PC-9 (cell line): ENCODE data around the gene RASSF3. TPM values are rescaled to one million over a fixed set of nuclear protein-coding genes. Genes with fewer than 3 reads are reported as not detected.
A peak's percentile ranks its signal among the peaks of the same experiment; 100 is the strongest.

Experiments used
- BruUV-seq: library from RNA; stranded (reverse); fragments of 400-500 nt; replicated peaks from 2 replicates; lab custom pipeline; 2021; lab: Mats Ljungman, UMichigan
- CTCF ChIA-PET: fragments of 300-600 bp; sonication (Branson Sonifier 250); formaldehyde crosslinking; loops from one replicate; lab custom pipeline; 2022; ENCODE audit warnings: antibody characterized with exemption; lab: Charles Lee
- POLR2A ChIA-PET: fragments of 300-600 bp; sonication (Branson Sonifier 250); formaldehyde crosslinking; loops from one replicate; lab custom pipeline; 2022; ENCODE audit warnings: antibody characterized with exemption; ENCODE audit not compliant: unreplicated experiment; lab: Charles Lee
- DNase-seq, 2 experiments: peaks; one replicate each; pipeline versions ENCODE4 v3.0.0 to v3.0.0-alpha.2; 2015 to 2022; ENCODE audit warnings: mixed read lengths in 1 of 2
- H2AFZ ChIP-seq: fragments of 200-600 bp; sonication (generic); 2 replicates; pipeline ENCODE4 v1.8.1; 2017; ENCODE audit warnings: antibody characterized with exemption
- H3F3A ChIP-seq: fragments of 200-600 bp; sonication (generic); 2 replicates; pipeline ENCODE4 v1.8.1; 2017; ENCODE audit warnings: antibody characterized with exemption, mild to moderate bottlenecking, low read depth; ENCODE audit not compliant: insufficient read depth
- H3K27ac ChIP-seq: fragments of 200-600 bp; sonication (generic); 2 replicates; pipeline ENCODE4 v1.6.1; 2016; ENCODE audit warnings: mixed run types
- H3K27me3 ChIP-seq: fragments of 200-600 bp; sonication (generic); 2 replicates; pipeline ENCODE4 v1.6.1; 2016; ENCODE audit warnings: low read depth, mixed run types; ENCODE audit not compliant: insufficient read depth
- H3K36me3 ChIP-seq: fragments of 200-600 bp; sonication (generic); 2 replicates; pipeline ENCODE4 v1.6.1; 2016; ENCODE audit warnings: low read depth, mixed run types
- H3K4me1 ChIP-seq: fragments of 200-600 bp; sonication (generic); replicated peaks from 2 replicates; pipeline ENCODE4 v1.6.1; 2016; ENCODE audit warnings: mixed run types; ENCODE audit not compliant: insufficient read depth
- H3K4me2 ChIP-seq: fragments of 200-600 bp; sonication (generic); 2 replicates; pipeline ENCODE4 v1.6.1; 2017; ENCODE audit warnings: mixed run types
- H3K4me3 ChIP-seq: fragments of 200-600 bp; sonication (generic); 2 replicates; pipeline ENCODE4 v1.6.1; 2016; ENCODE audit warnings: mixed run types
- H3K79me2 ChIP-seq: fragments of 200-600 bp; sonication (generic); 2 replicates; pipeline ENCODE4 v1.6.1; 2017; ENCODE audit warnings: low read depth, mixed run types
- H3K9me2 ChIP-seq: fragments of 200-600 bp; sonication (generic); 2 replicates; pipeline ENCODE4 v1.8.1; 2017; ENCODE audit warnings: mild to moderate bottlenecking; ENCODE audit not compliant: insufficient read depth
- H3K9me3 ChIP-seq: fragments of 200-600 bp; sonication (generic); 2 replicates; pipeline ENCODE4 v1.8.1; 2016; ENCODE audit warnings: low read depth; ENCODE audit not compliant: insufficient read depth
- H4K20me1 ChIP-seq: fragments of 200-600 bp; sonication (generic); 2 replicates; pipeline ENCODE4 v1.8.1; 2017; ENCODE audit not compliant: insufficient read depth
- EZH2 ChIP-seq: fragments of 200-600 bp; sonication (generic); IDR thresholded peaks from 2 replicates; pipeline ENCODE4 v1.8.0; 2017; ENCODE audit warnings: antibody characterized with exemption, low read depth
- intact Hi-C: fragments of 100-400 bp; cut with micrococcal nuclease; formaldehyde crosslinking; loops from one replicate; pipeline ENCODE4 v1.10.0; 2022; ENCODE audit not compliant: unreplicated experiment
- microRNA-seq: library from miRNA; unstranded; fragments of <30 nt; microRNA quantifications from one replicate; pipeline ENCODE4 v1.2.0, GENCODE V29; 2021; ENCODE audit warnings: borderline number of aligned reads, borderline replicate concordance
- total RNA-seq: library from RNA; stranded (reverse); gene quantifications from 2 replicates; pipeline ENCODE4 v1.2.3, GENCODE V29; 2021
- TF ChIP-seq, protein P1 (sequence below): fragments of 200-600 bp; sonication (generic); conservative IDR thresholded peaks from 2 replicates; pipeline ENCODE4 v1.6.1; 2017; ENCODE audit warnings: mixed run types, antibody characterized with exemption, mild to moderate bottlenecking, moderate library complexity

The RASSF3 gene
- total RNA-seq, 1 experiment from 2014 or later, result 38.9 TPM

DNA sequence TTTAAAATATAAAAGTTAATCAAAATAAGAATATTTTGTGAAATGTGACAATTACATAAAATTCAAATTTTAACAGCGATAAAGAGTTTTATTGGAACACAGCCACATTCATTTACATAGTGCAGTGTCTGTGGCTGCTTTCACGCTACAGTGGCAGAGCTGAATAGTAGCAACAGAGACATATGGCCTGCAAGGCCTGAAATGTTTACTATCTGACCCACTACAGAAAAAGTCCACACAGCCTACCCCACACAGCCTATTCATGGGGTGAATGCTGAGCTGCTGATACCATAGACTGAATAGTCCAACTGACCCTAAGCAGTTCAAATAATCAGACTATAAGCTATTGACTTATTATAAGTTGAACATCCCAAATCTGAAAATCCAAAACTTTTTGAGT is 135.7 kb downstream of the RASSF3 start:
- no peak overlapping the region for H3K4me2 ChIP-seq
- no peaks in the 10 kb centered on the region for H3K27me3 ChIP-seq
- peaks cover 30% of the 10 kb centered on the region for H3K4me1 ChIP-seq
- no peaks in the 10 kb centered on the region for H3K79me2 ChIP-seq
- no peak for DNase-seq
- no peaks in the 10 kb centered on the region for H3K9me2 ChIP-seq
- POLR2A ChIA-PET, result no interaction called here
- no peak overlapping the region for H3K27ac ChIP-seq
- peaks cover 41% of the 10 kb centered on the region for H3K36me3 ChIP-seq
- no peaks in the 10 kb centered on the region for H4K20me1 ChIP-seq
- no peak for TF ChIP-seq EZH2
- TF ChIP-seq, protein P1, sequence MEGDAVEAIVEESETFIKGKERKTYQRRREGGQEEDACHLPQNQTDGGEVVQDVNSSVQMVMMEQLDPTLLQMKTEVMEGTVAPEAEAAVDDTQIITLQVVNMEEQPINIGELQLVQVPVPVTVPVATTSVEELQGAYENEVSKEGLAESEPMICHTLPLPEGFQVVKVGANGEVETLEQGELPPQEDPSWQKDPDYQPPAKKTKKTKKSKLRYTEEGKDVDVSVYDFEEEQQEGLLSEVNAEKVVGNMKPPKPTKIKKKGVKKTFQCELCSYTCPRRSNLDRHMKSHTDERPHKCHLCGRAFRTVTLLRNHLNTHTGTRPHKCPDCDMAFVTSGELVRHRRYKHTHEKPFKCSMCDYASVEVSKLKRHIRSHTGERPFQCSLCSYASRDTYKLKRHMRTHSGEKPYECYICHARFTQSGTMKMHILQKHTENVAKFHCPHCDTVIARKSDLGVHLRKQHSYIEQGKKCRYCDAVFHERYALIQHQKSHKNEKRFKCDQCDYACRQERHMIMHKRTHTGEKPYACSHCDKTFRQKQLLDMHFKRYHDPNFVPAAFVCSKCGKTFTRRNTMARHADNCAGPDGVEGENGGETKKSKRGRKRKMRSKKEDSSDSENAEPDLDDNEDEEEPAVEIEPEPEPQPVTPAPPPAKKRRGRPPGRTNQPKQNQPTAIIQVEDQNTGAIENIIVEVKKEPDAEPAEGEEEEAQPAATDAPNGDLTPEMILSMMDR, result no peak
- H3K4me3 ChIP-seq, result no peak overlapping the region
- H3F3A ChIP-seq, result peaks cover 24% of the 10 kb centered on the region
- intact Hi-C loops, result no loop called here
- no TSS peak for BruUV-seq
- H3K9me3 ChIP-seq, result no peaks in the 10 kb centered on the region
- H2AFZ ChIP-seq, result no peak overlapping the region
- CTCF ChIA-PET, result no interaction called here

DNA sequence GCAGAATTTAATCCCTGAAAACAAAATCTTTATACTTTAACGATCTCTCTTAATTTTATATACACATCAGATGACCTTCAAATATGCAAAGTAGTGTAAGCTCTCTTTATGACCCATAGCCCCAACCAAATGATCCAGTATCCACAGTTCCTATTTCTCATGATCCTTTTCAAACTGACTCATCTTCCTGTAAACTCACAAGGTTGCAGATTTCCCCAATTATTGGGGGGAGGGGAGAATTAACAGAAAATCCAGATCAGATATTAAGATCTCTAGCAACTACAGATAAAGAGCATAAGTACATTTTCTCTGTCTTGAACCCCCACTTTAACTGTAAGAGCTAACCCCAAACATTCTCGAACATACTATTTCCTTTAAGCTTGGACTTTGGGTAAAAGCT is 136.4 kb downstream of the RASSF3 start:
- Histone ChIP-seq H3K27ac (0 out of 2 replicates have a peak overlapping the region, but pooled peaks have one; percentile 4), H3K79me2 (no peaks in the 10 kb centered on the region), H4K20me1 (no peaks in the 10 kb centered on the region), H3K27me3 (no peaks in the 10 kb centered on the region), H3K4me1 (peaks cover 30% of the 10 kb centered on the region), H3K4me2 (no peak overlapping the region), H3K9me3 (no peaks in the 10 kb centered on the region), H3K4me3 (no peak overlapping the region), H3K9me2 (no peaks in the 10 kb centered on the region), H3F3A (peaks cover 24% of the 10 kb centered on the region), H3K36me3 (peaks cover 41% of the 10 kb centered on the region), H2AFZ (no peak overlapping the region)
- POLR2A ChIA-PET, result no interaction called here
- no peak for DNase-seq
- intact Hi-C loops, result no loop called here
- TF ChIP-seq, protein P1, result no peak
- TF ChIP-seq EZH2, result no peak
- CTCF ChIA-PET, result no interaction called here
- no TSS peak for BruUV-seq

Small RNA genes lying within 50 kb of the gene (microRNA-seq; reads per million reads assigned to microRNA genes)
- not detected for gene MIR548C
- not detected for gene MIR548Z

Other genes starting within 250 kb of the RASSF3 start
- not detected in 2 replicates for gene C12orf56, start 219.7 kb upstream of the RASSF3 start, total RNA-seq
- 95.6 and 122 TPM in 2 replicates for gene XPOT, start 206.1 kb upstream of the RASSF3 start, total RNA-seq
- 18.0 and 26.2 TPM in 2 replicates for gene TBK1, start 158.4 kb upstream of the RASSF3 start, total RNA-seq
- 68.4 and 74.9 TPM in 2 replicates for gene GNS, start 148.9 kb downstream of the RASSF3 start, total RNA-seq
- gene TBC1D30, start 214.2 kb downstream of the RASSF3 start, total RNA-seq, result 8.6 and 9.0 TPM in 2 replicates